Endothelial cell of umbilical vein (primary cell): ENCODE measurements around the gene IGSF11. TPM values are rescaled to one million over a fixed set of nuclear protein-coding genes. Genes with fewer than 3 reads are reported as not detected.

ENCODE experiments used
- BruUV-seq: library from RNA; stranded (reverse); fragments of 400-500 nt; replicated peaks from 2 replicates; lab custom pipeline; 2021; lab: Mats Ljungman, UMichigan
- CTCF ChIA-PET: fragments of 300-600, 350-600 bp; sonication (Branson Sonifier 250); formaldehyde crosslinking; loops from one replicate; lab custom pipeline; 2021; ENCODE audit warnings: antibody characterized with exemption, inconsistent platforms; lab: Charles Lee
- POLR2A ChIA-PET: fragments of 300-600, 350-600 bp; sonication (Branson Sonifier 250); formaldehyde crosslinking; loops from one replicate; lab custom pipeline; 2021; ENCODE audit warnings: antibody characterized with exemption, inconsistent platforms; lab: Charles Lee
- DNase-seq: peaks from one replicate; pipeline ENCODE4 v3.0.0-alpha.2; 2011; ENCODE audit warnings: low read depth, low spot score
- FAIRE-seq: peaks from 2 replicates; lab custom pipeline; 2011; peaks lifted over from hg19 to GRCh38; lab: Jason Lieb, UNC
- H2AFZ ChIP-seq: 2 replicates; pipeline ENCODE4 v1.6.0; 2012; ENCODE audit warnings: low read depth, low read length, control low read depth, inconsistent platforms
- H3K27ac ChIP-seq: 2 replicates; pipeline ENCODE4 v1.5.1; 2011; ENCODE audit warnings: low read depth, mild to moderate bottlenecking, control low read depth, low read length, moderate library complexity; ENCODE audit not compliant: insufficient read depth
- H3K27me3 ChIP-seq, 2 experiments: 2 replicates each; pipeline versions ENCODE4 v1.6.0 to v1.6.1; 2011; ENCODE audit warnings: low read length in 2 of 2, mixed read lengths in 1 of 2; ENCODE audit not compliant: control insufficient read depth in 2 of 2, insufficient read depth in 2 of 2
- H3K36me3 ChIP-seq, 2 experiments: 2 replicates in 1 of 2; 3 replicates in 1 of 2; pipeline ENCODE4 v1.5.1; 2011; ENCODE audit warnings: low read length in 2 of 2, mild to moderate bottlenecking in 1 of 2, moderate library complexity in 1 of 2; ENCODE audit not compliant: control insufficient read depth in 2 of 2, insufficient read depth in 2 of 2; ENCODE audit errors: extremely low read depth in 1 of 2
- H3K4me1 ChIP-seq: 3 replicates; pipeline ENCODE4 v1.5.1; 2011; ENCODE audit warnings: mild to moderate bottlenecking, low read length; ENCODE audit not compliant: control insufficient read depth, insufficient read depth; ENCODE audit errors: extremely low read depth
- H3K4me2 ChIP-seq: 2 replicates; pipeline ENCODE4 v1.6.1; 2011; ENCODE audit warnings: low read length, control low read depth, mixed read lengths; ENCODE audit not compliant: insufficient read depth
- H3K4me3 ChIP-seq, 3 experiments: fragments of 200-600 bp in 1 of 3; sonication (generic), shearing (Covaris generic) in 1 of 3; replicated peaks in 1 of 3; 2 replicates each; pipeline ENCODE4 v1.5.1; 2011 to 2016; ENCODE audit warnings: control low read depth in 3 of 3, low read length in 3 of 3, mild to moderate bottlenecking in 2 of 3, inconsistent platforms in 1 of 3, low read depth in 1 of 3, moderate library complexity in 1 of 3; ENCODE audit not compliant: insufficient read depth in 1 of 3
- H3K79me2 ChIP-seq: 2 replicates; pipeline ENCODE4 v1.6.0; 2012; ENCODE audit warnings: low read length, inconsistent platforms; ENCODE audit not compliant: control insufficient read depth, insufficient read depth
- H3K9ac ChIP-seq: replicated peaks from 2 replicates; pipeline ENCODE3; 2011; ENCODE audit warnings: low read length, control low read depth; ENCODE audit not compliant: insufficient read depth; ENCODE audit errors: extremely low read depth
- H3K9me1 ChIP-seq: replicated peaks from 3 replicates; pipeline ENCODE4 v1.6.0; 2011; ENCODE audit warnings: mild to moderate bottlenecking, low read length; ENCODE audit not compliant: control insufficient read depth, insufficient read depth; ENCODE audit errors: extremely low read depth
- H3K9me3 ChIP-seq: replicated peaks from 2 replicates; pipeline ENCODE4 v1.5.1; 2012; ENCODE audit warnings: low read length, inconsistent platforms; ENCODE audit not compliant: control insufficient read depth, insufficient read depth
- H4K20me1 ChIP-seq: replicated peaks from 2 replicates; pipeline ENCODE3; 2011; ENCODE audit warnings: mild to moderate bottlenecking, low read length; ENCODE audit not compliant: control insufficient read depth, insufficient read depth; ENCODE audit errors: extremely low read depth
- CTCF ChIP-seq, 2 donors: IDR thresholded peaks; 1 replicate in 1 of 2; 2 replicates in 1 of 2; pipeline ENCODE4 v1.5.1; 2011; ENCODE audit warnings: low read length in 2 of 2, mild to moderate bottlenecking in 2 of 2, moderate library complexity in 2 of 2, control low read depth in 1 of 2, inconsistent platforms in 1 of 2, low read depth in 1 of 2; ENCODE audit not compliant: insufficient read depth in 1 of 2; ENCODE audit errors: extremely low read depth in 1 of 2
- EZH2 ChIP-seq: IDR thresholded peaks from 2 replicates; pipeline ENCODE4 v1.6.1; 2012; ENCODE audit warnings: borderline replicate concordance, low read depth, mild to moderate bottlenecking, moderate library complexity, low read length, inconsistent platforms; ENCODE audit not compliant: severe bottlenecking
- FOS ChIP-seq: IDR thresholded peaks from 2 replicates; pipeline ENCODE4 v1.6.1; 2011; ENCODE audit warnings: mild to moderate bottlenecking, low read length, moderate library complexity, borderline replicate concordance; ENCODE audit not compliant: insufficient read depth
- GATA2 ChIP-seq: IDR thresholded peaks from 2 replicates; pipeline ENCODE4 v1.7.0; 2011; ENCODE audit warnings: low read depth, mild to moderate bottlenecking, moderate library complexity, mixed read lengths, low read length; ENCODE audit not compliant: insufficient read length, insufficient read depth
- JUN ChIP-seq: IDR thresholded peaks from 2 replicates; pipeline ENCODE4 v1.6.1; 2011; ENCODE audit warnings: borderline replicate concordance, low read depth; ENCODE audit not compliant: insufficient read length, insufficient read depth
- MAX ChIP-seq: IDR thresholded peaks from 2 replicates; pipeline ENCODE4 v1.6.1; 2011; ENCODE audit not compliant: insufficient read depth, insufficient read length
- MYC ChIP-seq: IDR thresholded peaks from one replicate; pipeline ENCODE4 v1.6.1; 2011; ENCODE audit warnings: mild to moderate bottlenecking, low read depth, low read length
- POLR2A ChIP-seq: IDR thresholded peaks from 2 replicates; pipeline ENCODE4 v1.6.1; 2012; ENCODE audit warnings: low read depth, mild to moderate bottlenecking, control low read depth, low read length
- POLR2AphosphoS5 ChIP-seq: IDR thresholded peaks from 2 replicates; pipeline ENCODE4 v1.6.1; 2012; ENCODE audit warnings: low read depth, mild to moderate bottlenecking, control low read depth, low read length, moderate library complexity; ENCODE audit not compliant: insufficient read depth
- dilution Hi-C: fragments of 300-500 bp; cut with MboI; formaldehyde crosslinking; loops from one replicate; pipeline ENCODE4 v1.15.0; 2019; ENCODE audit warnings: low sequenced_read_pairs; ENCODE audit not compliant: extremely low pct_ligation_motif_present
- intact Hi-C: fragments of 100-400 bp; cut with micrococcal nuclease; formaldehyde crosslinking; loops from one replicate; pipeline ENCODE4 v1.10.0; 2022
- polyA plus RNA-seq, 4 experiments: library from polyadenylated mRNA; depleted of rRNA in 3 of 4; stranded (reverse) in 3 of 4; unstranded in 1 of 4; fragments of >200 nt; gene quantifications; 2 replicates each; pipeline versions ENCODE4 v1.2.1 to v1.2.3, GENCODE V29; 2011 to 2012; ENCODE audit warnings: missing spikeins in 1 of 4
- total RNA-seq: library from RNA; stranded (reverse); gene quantifications from 2 replicates; pipeline ENCODE4 v1.2.3, GENCODE V29; 2021

The IGSF11 gene
- total and polyA plus RNA-seq, 2 donors (not counting 3 experiments of a cell fraction or from before 2014, with no cell fraction given) = not detected

GRCh38 chr3:118912188-118912587 lies 122.5 kb downstream of the IGSF11 start:
- H3K36me3 ChIP-seq = no peaks in the 10 kb centered on the region
- no peaks in the 10 kb centered on the region for H4K20me1 ChIP-seq
- ChIA-PET POLR2A (no interaction called here), CTCF (no interaction called here)
- TF ChIP-seq MAX (no peak), MYC (no peak), JUN (no peak), GATA2 (no peak), EZH2 (no peak), POLR2A (no peak), CTCF (IDR thresholded peaks at IDR 0.05; ENCODE audit: extremely low read depth in 1 of 2, insufficient read depth in 1 of 2, low read depth in 1 of 2, low read length in 2 of 2) (no peak), POLR2AphosphoS5 (no peak), FOS (no peak)
- no peak overlapping the region for H3K27ac ChIP-seq
- no peak for DNase-seq
- H3K27me3 ChIP-seq = no peaks in the 10 kb centered on the region
- no peaks in the 10 kb centered on the region for H3K4me1 ChIP-seq
- no peak overlapping the region for H3K4me3 ChIP-seq
- H3K9me1 ChIP-seq = no peaks in the 10 kb centered on the region
- no peak for FAIRE-seq
- no TSS peak for BruUV-seq
- H2AFZ ChIP-seq = no peak overlapping the region
- H3K79me2 ChIP-seq = no peaks in the 10 kb centered on the region
- intact Hi-C loops = no loop called here
- dilution Hi-C loops = no loop called here
- H3K4me2 ChIP-seq = no peak overlapping the region
- H3K9ac ChIP-seq = no peak overlapping the region
- no peaks in the 10 kb centered on the region for H3K9me3 ChIP-seq
